SK-N-MC (cell line): ENCODE data around the gene ST3GAL4.

Source experiments
- EZH2 ChIP-seq: fragments of 200-600 bp; sonication (generic); IDR thresholded peaks from one replicate; pipeline ENCODE4 v1.6.1; 2017; ENCODE audit warnings: antibody characterized with exemption
- POLR2AphosphoS5 ChIP-seq: IDR thresholded peaks from 2 replicates; pipeline ENCODE4 v1.6.1; 2012; ENCODE audit warnings: mild to moderate bottlenecking, low read depth, low read length, borderline replicate concordance

- TF ChIP-seq EZH2, result no peak
- TF ChIP-seq POLR2AphosphoS5, result no peak
Observed at GRCh38 chr11:126431401-126432064, 76.0 kb downstream of the ST3GAL4 start.
